Caco-2 (cell line): ENCODE data around the gene BRINP3. TPM values are rescaled to one million over a fixed set of nuclear protein-coding genes. Genes with fewer than 3 reads are reported as not detected.

Source experiments
- BruUV-seq: library from RNA; stranded (reverse); fragments of 400-500 nt; replicated peaks from 2 replicates; lab custom pipeline; 2021; lab: Mats Ljungman, UMichigan
- CTCF ChIA-PET: fragments of 300-600 bp; sonication (Branson Sonifier 250); formaldehyde crosslinking; loops from one replicate; lab custom pipeline; 2022; ENCODE audit warnings: antibody characterized with exemption; lab: Charles Lee
- POLR2A ChIA-PET: fragments of 300-600 bp; sonication (Branson Sonifier 250); formaldehyde crosslinking; loops from one replicate; lab custom pipeline; 2022; ENCODE audit warnings: antibody characterized with exemption; lab: Charles Lee
- DNase-seq, 2 experiments: peaks; one replicate each; pipeline versions ENCODE4 v3.0.0 to v3.0.0-alpha.2; 2020 to 2022
- H3K27me3 ChIP-seq: replicated peaks from 2 replicates; pipeline ENCODE4 v1.6.0; 2011; ENCODE audit warnings: low read length; ENCODE audit not compliant: control insufficient read depth, insufficient read depth
- H3K36me3 ChIP-seq: 2 replicates; pipeline ENCODE4 v1.5.1; 2011; ENCODE audit warnings: low read length; ENCODE audit not compliant: control insufficient read depth, insufficient read depth
- H3K4me1 ChIP-seq: fragments of 250-450 bp; sonication (Bioruptor Pico); 2 replicates; pipeline ENCODE4 v1.5.1; 2020; ENCODE audit warnings: mild to moderate bottlenecking
- H3K4me3 ChIP-seq: 2 replicates; pipeline ENCODE4 v1.5.1; 2011; ENCODE audit warnings: low read depth, mild to moderate bottlenecking, control low read depth, low read length
- H3K9me3 ChIP-seq: fragments of 250-450 bp; sonication (Bioruptor Pico); 2 replicates; pipeline ENCODE4 v1.5.1; 2020; ENCODE audit warnings: mild to moderate bottlenecking, moderate library complexity
- H3K27ac Mint-ChIP-seq: one replicate; pipeline ENCODE4 v1.8.0; 2022; ENCODE audit warnings: mixed read lengths; ENCODE audit not compliant: unreplicated experiment
- H3K27me3 Mint-ChIP-seq: one replicate; pipeline ENCODE4 v1.8.0; 2022; ENCODE audit warnings: mixed read lengths; ENCODE audit not compliant: insufficient read depth, unreplicated experiment
- H3K36me3 Mint-ChIP-seq: one replicate; pipeline ENCODE4 v1.8.0; 2022; ENCODE audit warnings: mild to moderate bottlenecking, mixed read lengths; ENCODE audit not compliant: insufficient read depth, unreplicated experiment
- H3K4me1 Mint-ChIP-seq: one replicate; pipeline ENCODE4 v1.8.0; 2022; ENCODE audit warnings: low read depth, mixed read lengths; ENCODE audit not compliant: unreplicated experiment
- H3K4me3 Mint-ChIP-seq: one replicate; pipeline ENCODE4 v1.8.0; 2022; ENCODE audit warnings: mild to moderate bottlenecking, moderate library complexity, mixed read lengths; ENCODE audit not compliant: unreplicated experiment
- H3K9me3 Mint-ChIP-seq: one replicate; pipeline ENCODE4 v1.8.0; 2022; ENCODE audit warnings: mixed read lengths; ENCODE audit not compliant: unreplicated experiment
- CTCF ChIP-seq, 2 experiments: fragments of 200-600 bp in 1 of 2; IDR thresholded peaks; 1 replicate in 1 of 2; 2 replicates in 1 of 2; pipeline versions ENCODE4 v1.5.1 to v1.8.0; 2011 to 2022; ENCODE audit warnings: antibody characterized with exemption in 1 of 2, control low read depth in 1 of 2, inconsistent platforms in 1 of 2, low read depth in 1 of 2, low read length in 1 of 2, mild to moderate bottlenecking in 1 of 2, moderate library complexity in 1 of 2; ENCODE audit not compliant: insufficient read depth in 1 of 2, severe bottlenecking in 1 of 2, unreplicated experiment in 1 of 2
- intact Hi-C: fragments of 100-400 bp; cut with micrococcal nuclease; formaldehyde crosslinking; loops from one replicate; pipeline ENCODE4 v1.10.0; 2022; ENCODE audit not compliant: unreplicated experiment
- total RNA-seq: library from RNA; stranded (reverse); gene quantifications from 2 replicates; pipeline ENCODE4 v1.2.3, GENCODE V29; 2022

The BRINP3 gene
- total RNA-seq, 1 experiment from 2014 or later: not detected

DNA sequence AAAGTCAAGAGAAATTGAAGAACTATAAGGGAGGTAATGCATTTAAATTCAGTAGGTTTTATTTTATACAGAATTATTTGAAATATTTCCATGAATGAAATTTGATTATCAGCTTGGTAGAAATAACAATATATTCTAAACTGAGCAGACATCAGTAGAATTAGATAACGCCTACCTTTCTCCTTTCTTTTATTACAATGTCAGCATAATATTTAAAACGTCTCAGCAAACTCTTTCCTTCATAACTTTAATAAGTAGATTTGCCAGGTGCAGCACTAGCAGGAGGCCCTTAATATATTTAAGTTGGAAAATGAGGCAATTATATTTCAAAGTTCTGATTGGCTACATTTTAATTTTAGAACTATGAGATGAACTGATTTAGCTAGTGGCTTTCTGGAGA is 298.8 kb downstream of the BRINP3 start:
- Mint-ChIP-seq H3K4me1 (peaks cover 6% of the 10 kb centered on the region), H3K9me3 (no peaks in the 10 kb centered on the region), H3K27ac (no peak overlapping the region), H3K27me3 (no peaks in the 10 kb centered on the region), H3K36me3 (no peaks in the 10 kb centered on the region), H3K4me3 (no peak overlapping the region)
- ChIA-PET POLR2A (no interaction called here), CTCF (no interaction called here)
- Histone ChIP-seq H3K9me3 (no peaks in the 10 kb centered on the region), H3K27me3 (no peaks in the 10 kb centered on the region), H3K36me3 (no peaks in the 10 kb centered on the region), H3K4me3 (no peak overlapping the region), H3K4me1 (peaks cover 12% of the 10 kb centered on the region)
- DNase-seq: no peak
- TF ChIP-seq CTCF (IDR thresholded peaks at IDR 0.05; ENCODE audit: insufficient read depth in 1 of 2, low read depth in 1 of 2, low read length in 1 of 2, severe bottlenecking in 1 of 2, unreplicated experiment in 1 of 2): no peak
- no TSS peak for BruUV-seq
- intact Hi-C loops: no loop called here

DNA sequence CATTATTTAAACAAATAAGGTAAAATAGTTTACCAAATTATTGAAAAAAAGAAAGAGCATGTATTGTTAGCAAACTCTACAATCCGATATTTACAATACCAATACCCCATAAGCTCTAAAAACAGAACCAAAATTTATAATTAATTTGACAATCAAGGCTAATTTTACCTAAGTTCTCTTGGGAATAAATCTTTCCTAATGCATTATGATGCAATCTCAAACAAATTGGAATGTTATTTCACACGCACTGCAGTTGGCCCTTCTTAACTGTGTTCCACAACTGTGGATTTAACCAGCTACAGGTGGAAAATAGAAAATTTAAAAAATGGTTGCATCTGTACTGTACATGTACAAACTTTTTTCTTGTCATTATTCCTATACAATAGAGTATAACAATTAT is 300.1 kb downstream of the BRINP3 start:
- H3K4me3 ChIP-seq: no peak overlapping the region
- peaks cover 12% of the 10 kb centered on the region for H3K4me1 ChIP-seq
- H3K36me3 ChIP-seq: no peaks in the 10 kb centered on the region
- no peaks in the 10 kb centered on the region for H3K27me3 ChIP-seq
- H3K9me3 Mint-ChIP-seq: no peaks in the 10 kb centered on the region
- BruUV-seq: no TSS peak
- peaks cover 6% of the 10 kb centered on the region for H3K4me1 Mint-ChIP-seq
- H3K36me3 Mint-ChIP-seq: no peaks in the 10 kb centered on the region
- intact Hi-C loops: no loop called here
- ChIA-PET CTCF (no interaction called here), POLR2A (no interaction called here)
- no peak overlapping the region for H3K27ac Mint-ChIP-seq
- DNase-seq: no peak
- H3K9me3 ChIP-seq: no peaks in the 10 kb centered on the region
- TF ChIP-seq CTCF (IDR thresholded peaks at IDR 0.05; ENCODE audit: insufficient read depth in 1 of 2, low read depth in 1 of 2, low read length in 1 of 2, severe bottlenecking in 1 of 2, unreplicated experiment in 1 of 2): no peak
- no peak overlapping the region for H3K4me3 Mint-ChIP-seq
- H3K27me3 Mint-ChIP-seq: no peaks in the 10 kb centered on the region

GRCh38 chr1:190176776-190177175 is 300.9 kb downstream of the BRINP3 start:
- no peak for DNase-seq
- Mint-ChIP-seq H3K4me1 (peaks cover 6% of the 10 kb centered on the region), H3K9me3 (no peaks in the 10 kb centered on the region), H3K27me3 (no peaks in the 10 kb centered on the region), H3K4me3 (no peak overlapping the region), H3K36me3 (no peaks in the 10 kb centered on the region), H3K27ac (no peak overlapping the region)
- TF ChIP-seq CTCF (IDR thresholded peaks at IDR 0.05; ENCODE audit: insufficient read depth in 1 of 2, low read depth in 1 of 2, low read length in 1 of 2, severe bottlenecking in 1 of 2, unreplicated experiment in 1 of 2): no peak
- ChIA-PET POLR2A (no interaction called here), CTCF (no interaction called here)
- intact Hi-C loops: no loop called here
- Histone ChIP-seq H3K4me1 (peaks cover 12% of the 10 kb centered on the region), H3K36me3 (no peaks in the 10 kb centered on the region), H3K4me3 (no peak overlapping the region), H3K27me3 (no peaks in the 10 kb centered on the region), H3K9me3 (no peaks in the 10 kb centered on the region)
- no TSS peak for BruUV-seq
